ENCODE measurements around the gene PARD3.
"Not testable (repeated sequence)": the region's sequence is repeated elsewhere in the genome, so short reads cannot be mapped to it uniquely, and the experiment has no call there.

The PARD3 gene

GRCh38 chr10:34717429-34717828 is 97.7 kb downstream of the PARD3 start:
- in situ Hi-C loops (cut with MboI; ENCODE audit: low sequenced_read_pairs), result no loop called here

GRCh38 chr10:34716958-34717357 is 98.1 kb downstream of the PARD3 start:
- in situ Hi-C loops (cut with MboI; ENCODE audit: low sequenced_read_pairs), result no loop called here

GRCh38 chr10:34716234-34716633 is 98.9 kb downstream of the PARD3 start:
- in situ Hi-C loops (cut with MboI; ENCODE audit: low sequenced_read_pairs), result no loop called here

- in situ Hi-C loops (cut with MboI; ENCODE audit: low sequenced_read_pairs), result no loop called here
Measured at GRCh38 chr10:34715511-34716187, 99.4 kb downstream of the PARD3 start.

- in situ Hi-C loops (cut with MboI; ENCODE audit: low sequenced_read_pairs), result no loop called here
Measured at GRCh38 chr10:34713875-34714274, 101.2 kb downstream of the PARD3 start.

- in situ Hi-C loops (cut with MboI; ENCODE audit: low sequenced_read_pairs), result no loop called here
Measured at GRCh38 chr10:34711500-34711899, 103.6 kb downstream of the PARD3 start.

- in situ Hi-C loops (cut with MboI; ENCODE audit: low sequenced_read_pairs), result no loop called here
Measured at GRCh38 chr10:34710391-34710751, 104.7 kb downstream of the PARD3 start.

GRCh38 chr10:34709637-34710390 is 105.3 kb downstream of the PARD3 start:
- in situ Hi-C loops (cut with MboI; ENCODE audit: low sequenced_read_pairs), result no loop called here

- in situ Hi-C loops (cut with MboI; ENCODE audit: low sequenced_read_pairs), result no loop called here
Measured at GRCh38 chr10:34707656-34708055, 107.4 kb downstream of the PARD3 start.

GRCh38 chr10:34706992-34707391 is 108.1 kb downstream of the PARD3 start:
- in situ Hi-C loops (cut with MboI; ENCODE audit: low sequenced_read_pairs), result not testable (repeated sequence)

- in situ Hi-C loops (cut with MboI; ENCODE audit: low sequenced_read_pairs), result no loop called here
Measured at GRCh38 chr10:34706147-34706546, 108.9 kb downstream of the PARD3 start.

GRCh38 chr10:34705563-34705962 is 109.5 kb downstream of the PARD3 start:
- in situ Hi-C loops (cut with MboI; ENCODE audit: low sequenced_read_pairs), result no loop called here

- in situ Hi-C loops (cut with MboI; ENCODE audit: low sequenced_read_pairs), result no loop called here
Measured at GRCh38 chr10:34704526-34705184, 110.4 kb downstream of the PARD3 start.

GRCh38 chr10:34702982-34703381 is 112.1 kb downstream of the PARD3 start:
- in situ Hi-C loops (cut with MboI; ENCODE audit: low sequenced_read_pairs), result no loop called here

GRCh38 chr10:34702093-34702937 is 112.8 kb downstream of the PARD3 start:
- in situ Hi-C loops (cut with MboI; ENCODE audit: low sequenced_read_pairs), result no loop called here

GRCh38 chr10:34701194-34701593 is 113.9 kb downstream of the PARD3 start:
- in situ Hi-C loops (cut with MboI; ENCODE audit: low sequenced_read_pairs), result no loop called here

- in situ Hi-C loops (cut with MboI; ENCODE audit: low sequenced_read_pairs), result not testable (repeated sequence)
Measured at GRCh38 chr10:34700752-34701151, 114.3 kb downstream of the PARD3 start.

- in situ Hi-C loops (cut with MboI; ENCODE audit: low sequenced_read_pairs), result no loop called here
Measured at GRCh38 chr10:34699904-34700517, 115.1 kb downstream of the PARD3 start.

GRCh38 chr10:34698979-34699378 is 116.1 kb downstream of the PARD3 start:
- in situ Hi-C loops (cut with MboI; ENCODE audit: low sequenced_read_pairs), result no loop called here

GRCh38 chr10:34698248-34698831 is 116.8 kb downstream of the PARD3 start:
- in situ Hi-C loops (cut with MboI; ENCODE audit: low sequenced_read_pairs), result no loop called here
